ENCODE data around the gene RNASET2.

Gene RNASET2

GRCh38 chr6:166903027-166903426, 53.3 kb downstream of the RNASET2 start:
- H3K27me3 Mint-ChIP-seq (ENCODE audit: low read depth), result peaks cover 40% of the 10 kb centered on the region
- H3K36me3 Mint-ChIP-seq (ENCODE audit: low read depth), result peaks cover 7% of the 10 kb centered on the region
- peaks cover 7% of the 10 kb centered on the region for H3K9me3 Mint-ChIP-seq
- H3K4me3 Mint-ChIP-seq, result no peak overlapping the region
- no peak overlapping the region for H3K27ac Mint-ChIP-seq
- H3K4me1 Mint-ChIP-seq, result peaks cover 7% of the 10 kb centered on the region
- TF ChIP-seq CTCF (IDR thresholded peaks at IDR 0.05; ENCODE audit: unreplicated experiment in 3 of 3), result no peak

- no peak overlapping the region for H3K27ac Mint-ChIP-seq
- H3K36me3 Mint-ChIP-seq (ENCODE audit: low read depth), result peaks cover 7% of the 10 kb centered on the region
- peaks cover 40% of the 10 kb centered on the region for H3K27me3 Mint-ChIP-seq (ENCODE audit: low read depth)
Observed at GRCh38 chr6:166902211-166902755, 54.1 kb downstream of the RNASET2 start.

GRCh38 chr6:166901626-166902025, 54.7 kb downstream of the RNASET2 start:
- Mint-ChIP-seq H3K4me1 (peaks cover 7% of the 10 kb centered on the region), H3K27me3 (ENCODE audit: low read depth) (peaks cover 38% of the 10 kb centered on the region), H3K9me3 (peaks cover 7% of the 10 kb centered on the region), H3K27ac (no peak overlapping the region), H3K4me3 (no peak overlapping the region), H3K36me3 (ENCODE audit: low read depth) (peaks cover 7% of the 10 kb centered on the region)
- TF ChIP-seq CTCF (IDR thresholded peaks at IDR 0.05; ENCODE audit: unreplicated experiment in 3 of 3), result no peak

More at GRCh38 chr6:166902211-166902755, 54.1 kb downstream of the RNASET2 start:
- H3K4me3 Mint-ChIP-seq, result no peak overlapping the region
- peaks cover 7% of the 10 kb centered on the region for H3K4me1 Mint-ChIP-seq
- H3K9me3 Mint-ChIP-seq, result peaks cover 7% of the 10 kb centered on the region
- no peak for TF ChIP-seq CTCF (IDR thresholded peaks at IDR 0.05; ENCODE audit: unreplicated experiment in 3 of 3)

- Mint-ChIP-seq H3K27ac (no peak overlapping the region), H3K9me3 (peaks cover 7% of the 10 kb centered on the region), H3K4me1 (peaks cover 7% of the 10 kb centered on the region), H3K36me3 (ENCODE audit: low read depth) (peaks cover 7% of the 10 kb centered on the region), H3K4me3 (no peak overlapping the region), H3K27me3 (ENCODE audit: low read depth) (peaks cover 36% of the 10 kb centered on the region)
- no peak for TF ChIP-seq CTCF (IDR thresholded peaks at IDR 0.05; ENCODE audit: unreplicated experiment in 3 of 3)
Observed at GRCh38 chr6:166900956-166901607, 55.3 kb downstream of the RNASET2 start.

- no peak overlapping the region for H3K27ac Mint-ChIP-seq
- no peak for TF ChIP-seq CTCF (IDR thresholded peaks at IDR 0.05; ENCODE audit: unreplicated experiment in 3 of 3)
- peaks cover 7% of the 10 kb centered on the region for H3K9me3 Mint-ChIP-seq
- peaks cover 7% of the 10 kb centered on the region for H3K36me3 Mint-ChIP-seq (ENCODE audit: low read depth)
- H3K4me3 Mint-ChIP-seq, result no peak overlapping the region
- H3K4me1 Mint-ChIP-seq, result peaks cover 7% of the 10 kb centered on the region
- peaks cover 33% of the 10 kb centered on the region for H3K27me3 Mint-ChIP-seq (ENCODE audit: low read depth)
Observed at GRCh38 chr6:166900130-166900708, 56.1 kb downstream of the RNASET2 start.

All from nephron (organoid).